GM21526 (cell line): ENCODE results near the gene TMEM238.

Experiments used
- ATAC-seq: cut with Tn5 transposase; IDR thresholded peaks from one replicate; pipeline ENCODE4 v1.9.1; 2021; ENCODE audit warnings: moderate library complexity; ENCODE audit not compliant: unreplicated experiment, low FRiP score

Gene TMEM238

DNA sequence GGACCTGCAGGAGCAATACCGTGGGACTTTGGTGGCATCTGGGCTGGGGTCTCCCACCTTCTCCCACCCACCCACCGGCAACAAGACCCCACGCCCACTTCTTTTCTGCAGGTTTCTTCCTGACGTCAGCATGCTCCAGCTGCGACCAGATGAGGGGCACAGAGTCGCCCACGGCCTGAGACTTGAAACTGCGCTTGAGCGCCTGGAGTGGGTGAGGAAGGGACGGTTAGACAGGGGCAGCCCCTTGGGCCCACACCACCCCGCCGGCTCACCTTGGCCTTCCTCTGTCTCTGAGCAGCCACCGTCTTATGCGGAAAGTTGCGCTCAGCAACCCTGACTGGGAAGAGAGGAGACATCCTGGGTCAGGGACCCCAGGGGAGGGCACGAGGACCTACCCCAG is 23.2 kb downstream of the TMEM238 start:
- ATAC-seq = no peak

DNA sequence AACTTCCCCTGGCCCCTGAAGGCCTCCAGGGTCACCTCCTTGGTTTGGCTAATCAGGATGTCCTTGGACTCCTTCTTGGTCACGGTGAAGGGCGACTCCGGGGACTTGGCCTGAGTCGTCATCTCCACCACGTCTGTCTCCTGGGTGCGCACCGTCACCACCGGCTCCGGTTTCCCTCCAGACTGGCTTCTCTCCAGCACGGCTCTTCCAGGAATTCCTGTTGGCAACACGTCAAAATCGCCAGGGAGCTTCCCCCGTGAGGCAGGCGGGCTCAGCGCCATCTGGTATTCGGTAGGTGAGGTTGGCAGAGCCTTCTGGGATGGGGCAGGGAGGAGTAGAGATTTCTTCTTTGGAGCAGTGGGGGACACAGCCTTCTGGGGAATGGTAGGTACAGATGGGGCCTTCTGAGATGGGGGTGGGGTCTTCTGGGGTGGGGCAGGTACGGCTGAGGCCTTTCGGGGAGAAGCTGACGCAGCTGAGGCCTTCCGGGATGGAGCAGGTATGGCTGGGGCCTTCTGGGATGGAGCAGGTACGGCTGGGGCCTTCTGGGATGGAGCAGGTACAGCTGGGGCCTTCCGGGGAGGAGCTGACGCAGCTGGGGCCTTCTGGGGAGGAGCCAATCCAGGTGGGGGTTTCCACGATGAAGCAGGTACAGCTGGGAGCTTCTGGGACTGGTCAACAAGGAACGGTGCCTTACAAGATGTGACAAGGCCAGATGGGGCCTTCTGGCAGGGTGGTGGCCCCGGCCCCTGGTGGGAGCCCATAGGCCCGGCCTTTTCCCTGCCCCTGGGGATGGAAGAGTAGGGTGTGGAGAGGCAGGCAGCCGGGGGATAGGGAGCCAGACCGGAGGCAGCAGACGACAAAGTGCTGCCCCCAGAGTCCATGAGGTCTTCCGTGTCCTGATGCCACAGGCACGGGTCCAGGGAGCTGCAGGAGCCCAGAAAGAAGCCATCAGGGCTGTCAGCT is 24.9 kb downstream of the TMEM238 start:
- ATAC-seq = no peak

DNA sequence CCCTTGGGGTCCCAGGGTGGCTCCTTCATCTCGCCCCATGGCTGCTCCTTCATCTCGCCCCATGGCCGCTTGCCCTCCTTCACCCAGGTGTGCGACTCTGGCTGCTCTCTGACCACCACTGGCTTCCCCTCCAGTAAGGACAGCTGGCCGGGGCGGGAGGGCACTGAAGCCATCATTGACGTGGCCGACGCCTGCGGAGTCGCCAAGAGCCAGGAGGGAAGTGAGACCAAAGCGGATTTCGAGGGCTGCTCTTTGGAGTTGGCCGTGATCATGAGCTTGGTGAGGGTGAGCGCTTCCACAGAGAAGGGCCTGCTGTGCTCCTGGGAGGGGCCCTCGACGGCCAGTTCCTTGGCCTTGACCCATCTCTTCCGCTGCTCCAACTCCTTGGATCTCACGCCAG is 25.6 kb downstream of the TMEM238 start:
- no peak for ATAC-seq

DNA sequence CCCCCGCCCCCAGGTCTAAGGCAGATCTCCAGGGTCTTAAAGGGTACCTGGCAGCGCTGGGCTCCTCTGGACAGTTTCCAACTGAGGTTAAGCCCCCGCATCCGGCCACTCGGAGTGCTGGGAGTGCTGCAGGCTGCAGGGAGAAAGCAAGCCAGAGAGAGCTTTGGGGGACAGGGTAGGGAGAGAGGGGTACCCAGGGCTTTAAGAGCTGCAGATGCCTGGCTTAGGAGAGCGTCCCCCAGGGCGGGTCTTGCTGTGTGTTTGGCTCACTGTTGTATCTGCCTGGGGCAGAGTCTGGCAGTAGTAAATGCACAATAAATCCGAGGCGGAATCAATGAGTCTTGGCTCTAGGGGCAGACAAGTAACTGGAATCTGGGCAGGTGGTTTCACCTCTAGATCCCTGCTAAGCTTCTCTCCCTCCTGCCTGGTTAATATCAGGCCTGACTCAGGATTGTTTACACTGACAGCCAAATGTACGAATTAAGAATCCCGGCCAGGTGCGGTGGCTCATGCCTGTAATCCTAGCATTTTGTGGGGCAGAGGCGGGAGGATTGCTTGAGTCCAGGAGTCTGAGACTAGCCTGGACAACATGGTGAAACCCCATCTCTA is 28.8 kb downstream of the TMEM238 start:
- ATAC-seq = no peak

DNA sequence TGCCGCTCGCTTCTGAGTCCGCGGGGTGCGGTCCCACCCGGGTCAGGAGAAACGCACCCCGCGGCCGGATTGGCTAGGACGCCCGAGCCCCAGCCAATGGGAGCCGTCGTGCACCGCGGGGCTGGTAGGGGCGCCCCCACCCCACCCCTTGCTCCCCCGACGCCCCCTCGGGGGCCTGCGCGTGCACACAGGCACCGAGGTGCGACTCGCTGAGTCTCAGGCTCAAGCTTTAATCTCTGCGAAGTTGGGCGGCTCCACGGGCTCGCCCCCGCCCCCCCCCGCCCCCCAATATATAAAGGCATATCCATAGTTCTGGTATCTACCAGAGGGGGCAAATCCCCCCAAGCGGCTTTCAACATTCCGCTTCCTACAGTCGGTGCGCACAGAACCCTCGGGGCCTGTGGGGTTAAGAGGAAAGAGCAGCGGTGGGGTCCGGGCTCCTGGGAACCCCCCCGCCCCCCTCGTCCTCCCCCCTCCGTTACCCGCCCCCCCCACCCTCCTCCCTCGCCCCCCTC is 29.3 kb downstream of the TMEM238 start, which contains the start of gene COX6B2:
Gene COX6B2 (minus strand): TSS at position 22 of the 515 bp plus-strand sequence. CDS start 198 bp downstream, outside the sequence.
- no peak for ATAC-seq

DNA sequence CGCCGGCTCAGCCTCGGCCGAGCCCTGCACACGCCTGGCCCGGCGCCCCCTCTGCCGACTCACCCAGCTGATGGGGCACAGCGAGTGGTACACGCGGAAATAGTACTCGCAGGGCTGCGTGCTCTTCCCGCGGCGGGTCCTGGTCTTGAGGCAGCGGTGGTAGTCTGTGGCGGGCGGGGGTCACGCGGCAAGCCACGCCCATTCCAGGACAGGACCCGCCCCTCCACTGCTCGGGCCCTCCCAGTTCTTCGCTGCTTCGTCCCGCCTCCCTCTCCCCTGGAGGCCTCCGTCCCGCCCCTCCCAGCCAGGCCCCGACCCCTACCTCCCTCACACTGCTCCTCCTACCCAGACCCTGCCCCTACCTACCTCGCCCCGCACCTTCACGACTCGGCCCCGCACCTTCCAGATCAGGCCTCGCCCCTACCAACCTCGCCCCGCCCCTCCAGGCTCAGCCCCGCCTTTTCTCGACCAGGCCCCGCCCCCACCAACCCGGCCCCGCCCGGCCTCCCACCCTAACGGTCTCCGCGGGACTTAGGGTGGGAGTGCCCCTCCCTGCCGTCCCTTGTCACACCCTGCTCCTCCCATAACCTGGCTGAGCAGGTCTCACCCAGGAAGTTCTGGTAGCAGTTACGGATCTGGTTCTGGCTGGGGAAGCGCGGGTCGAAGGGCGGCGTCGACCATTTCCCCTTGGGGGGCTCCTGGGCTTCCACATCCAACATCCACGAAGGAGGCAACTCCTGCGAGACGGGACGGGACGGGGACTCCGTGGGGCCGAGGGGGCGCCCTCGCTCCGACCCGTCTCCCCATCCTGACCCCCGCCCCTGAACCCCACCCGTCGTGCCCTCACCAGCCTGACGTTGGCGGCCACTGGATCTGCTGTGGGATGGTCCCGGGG is 30.0 kb downstream of the TMEM238 start:
- ATAC-seq = no peak

DNA sequence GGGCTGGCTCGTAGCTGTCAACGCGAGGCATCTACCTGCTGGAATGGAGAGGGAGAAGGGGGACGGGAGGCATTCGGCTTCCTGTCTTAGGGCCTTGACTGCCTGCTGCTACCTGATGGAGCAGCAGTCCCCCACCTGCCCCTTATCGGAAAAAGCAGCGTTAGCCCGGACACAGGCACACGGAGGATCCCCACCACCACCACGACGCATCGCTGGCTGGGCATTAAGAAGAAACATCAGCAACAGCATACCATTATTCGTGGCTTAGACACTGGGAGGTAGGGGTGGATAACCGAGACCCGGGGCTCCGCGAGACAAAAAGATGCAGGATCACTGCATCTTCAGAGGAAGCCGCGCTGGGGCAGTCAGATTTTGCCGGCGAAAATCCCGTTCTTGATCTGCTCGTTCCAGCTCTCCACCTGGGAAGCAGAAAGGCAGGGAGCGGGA is 30.7 kb downstream of the TMEM238 start:
- ATAC-seq = no peak

DNA sequence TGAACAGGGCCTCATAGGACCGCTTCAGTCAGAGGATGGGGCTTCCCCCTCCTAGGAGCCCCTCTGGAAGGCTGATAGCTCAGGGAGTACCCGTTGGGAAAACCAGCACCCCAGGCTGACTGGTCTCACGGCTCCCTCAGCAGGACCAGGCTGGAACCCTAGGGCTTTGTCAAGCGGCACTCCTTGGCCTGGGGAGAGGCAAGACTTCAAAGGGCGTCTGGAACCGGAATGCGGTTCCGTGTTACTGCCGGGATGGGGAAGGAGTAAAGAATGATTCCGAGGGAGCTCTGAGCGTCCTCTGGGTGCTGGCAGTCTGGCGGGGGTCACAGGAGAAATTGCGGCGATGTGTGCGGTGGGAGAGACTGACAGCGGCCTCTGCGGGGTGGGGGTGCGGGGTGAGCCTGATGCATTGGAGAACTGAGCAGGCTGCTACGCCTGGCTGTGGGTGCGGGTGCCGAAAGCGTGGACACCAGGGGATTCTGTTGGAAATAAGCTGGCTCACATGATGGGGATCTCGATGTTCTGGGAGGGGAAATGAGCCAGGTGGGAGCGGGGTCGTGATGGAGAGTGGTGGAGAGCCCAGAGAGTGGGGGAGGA is 31.4 kb downstream of the TMEM238 start:
- no peak for ATAC-seq

DNA sequence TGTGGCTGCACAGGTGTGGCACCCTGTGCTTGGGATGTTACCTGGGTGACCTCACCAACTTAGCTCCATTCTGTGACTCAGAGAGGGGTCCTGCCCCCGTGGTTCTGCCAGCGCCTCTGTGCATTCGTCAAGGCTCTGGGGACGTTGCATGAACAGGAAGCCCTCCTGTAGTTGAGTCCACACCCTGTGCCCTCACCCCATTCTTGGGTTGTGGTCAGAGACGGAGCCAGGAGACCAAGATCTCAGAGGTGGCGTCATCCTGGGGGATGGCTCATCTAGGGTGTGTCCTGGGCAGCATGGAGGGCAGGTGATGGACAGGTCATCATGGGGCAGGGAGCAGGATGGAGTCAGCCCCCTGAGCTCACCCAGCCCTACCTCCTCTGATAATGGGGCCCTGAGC is 32.1 kb downstream of the TMEM238 start:
- ATAC-seq = no peak

DNA sequence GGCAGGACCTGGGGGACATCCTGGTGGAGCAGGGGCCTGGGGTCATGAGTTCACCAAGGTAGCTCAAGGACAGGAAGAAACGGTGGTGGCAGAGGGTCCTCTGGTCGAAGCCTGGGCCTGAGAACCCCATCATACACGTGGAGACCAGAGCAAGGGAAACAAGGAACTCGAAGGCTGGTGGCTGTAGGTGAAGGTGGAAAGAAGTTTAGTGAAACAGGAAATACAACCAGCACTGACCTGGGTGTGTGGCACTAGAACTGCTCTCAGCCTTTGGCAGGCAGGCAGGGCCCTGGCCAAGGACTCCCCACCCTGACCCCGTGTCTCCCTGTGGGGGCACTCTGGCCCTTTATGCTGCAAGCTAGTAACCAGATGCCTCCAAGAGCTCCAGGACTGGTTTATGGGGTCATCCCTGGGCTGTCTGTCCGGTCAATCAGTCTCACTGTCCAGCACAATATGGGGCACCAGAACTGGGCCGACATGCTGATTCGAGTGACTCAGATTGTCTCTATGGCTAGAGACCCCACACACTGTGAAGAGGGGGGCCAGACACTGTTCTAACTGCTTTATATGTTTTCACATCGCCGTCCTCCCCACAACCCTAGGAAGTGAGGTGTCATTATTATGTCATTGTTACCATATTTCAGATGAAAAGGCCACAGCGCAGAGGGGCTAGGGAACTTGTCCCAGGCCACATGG is 33.3 kb downstream of the TMEM238 start:
- no peak for ATAC-seq

DNA sequence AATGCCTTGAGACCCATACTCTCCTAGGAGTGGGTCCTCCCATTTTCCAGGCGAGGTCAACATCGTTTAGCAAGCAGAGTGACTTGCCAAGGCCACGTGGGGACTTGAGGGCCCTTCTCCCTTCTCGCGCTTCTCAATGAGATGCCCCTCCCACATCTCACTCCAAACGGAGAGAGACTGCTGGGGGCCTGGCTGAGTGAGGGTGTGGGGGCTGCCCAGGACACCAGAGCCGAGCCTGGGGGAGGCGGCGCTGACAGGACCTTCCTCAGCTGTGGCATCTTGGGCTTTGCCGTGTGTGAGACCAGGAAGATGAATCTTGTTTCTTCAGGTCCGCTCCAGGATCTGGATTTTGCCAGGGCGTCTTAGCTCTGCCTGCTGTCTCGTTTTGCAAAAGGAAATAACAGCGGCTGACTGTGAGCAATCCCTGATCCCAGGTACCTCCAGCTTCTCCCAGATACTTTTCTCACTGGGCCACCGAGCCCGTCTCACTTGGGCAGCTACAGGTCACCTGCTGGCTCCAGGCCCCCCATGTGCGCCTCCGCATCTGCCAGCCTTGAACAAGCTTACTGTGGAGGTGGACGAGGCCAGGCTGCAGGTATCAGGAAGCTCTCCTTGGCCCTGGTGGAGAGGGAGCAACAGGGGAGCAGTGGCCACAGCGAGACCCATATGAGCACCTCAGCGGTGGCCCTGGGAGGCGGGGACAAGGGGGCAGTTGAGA is 35.6 kb downstream of the TMEM238 start:
- no peak for ATAC-seq

DNA sequence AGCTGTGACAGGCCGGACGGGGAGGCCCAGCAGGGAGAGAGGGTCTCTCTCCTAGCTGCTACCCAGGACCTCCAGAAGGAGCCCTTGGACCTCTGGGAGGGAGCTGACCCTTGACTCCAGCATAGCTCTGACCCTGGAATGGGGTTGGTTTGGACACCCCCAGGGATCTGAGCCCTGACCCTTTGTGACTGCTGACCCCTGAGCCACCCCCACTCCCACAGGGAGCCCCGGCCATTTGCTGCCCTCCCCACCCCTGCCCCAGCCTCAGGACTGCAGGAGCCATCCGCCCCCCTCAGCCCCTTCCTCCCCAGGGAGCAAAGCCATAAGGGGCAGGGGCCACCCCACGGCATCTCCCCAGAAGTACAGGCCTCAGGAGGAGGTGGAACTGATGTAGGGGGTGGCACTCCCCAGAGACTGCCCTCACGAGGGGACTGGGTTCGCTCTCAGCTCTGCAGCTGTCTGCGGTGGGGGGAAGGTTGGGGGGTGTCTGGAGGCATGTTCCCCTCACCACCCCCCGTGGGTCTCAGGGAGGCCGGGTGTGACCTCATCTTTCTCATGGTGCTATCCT is 36.6 kb downstream of the TMEM238 start:
- no peak for ATAC-seq

DNA sequence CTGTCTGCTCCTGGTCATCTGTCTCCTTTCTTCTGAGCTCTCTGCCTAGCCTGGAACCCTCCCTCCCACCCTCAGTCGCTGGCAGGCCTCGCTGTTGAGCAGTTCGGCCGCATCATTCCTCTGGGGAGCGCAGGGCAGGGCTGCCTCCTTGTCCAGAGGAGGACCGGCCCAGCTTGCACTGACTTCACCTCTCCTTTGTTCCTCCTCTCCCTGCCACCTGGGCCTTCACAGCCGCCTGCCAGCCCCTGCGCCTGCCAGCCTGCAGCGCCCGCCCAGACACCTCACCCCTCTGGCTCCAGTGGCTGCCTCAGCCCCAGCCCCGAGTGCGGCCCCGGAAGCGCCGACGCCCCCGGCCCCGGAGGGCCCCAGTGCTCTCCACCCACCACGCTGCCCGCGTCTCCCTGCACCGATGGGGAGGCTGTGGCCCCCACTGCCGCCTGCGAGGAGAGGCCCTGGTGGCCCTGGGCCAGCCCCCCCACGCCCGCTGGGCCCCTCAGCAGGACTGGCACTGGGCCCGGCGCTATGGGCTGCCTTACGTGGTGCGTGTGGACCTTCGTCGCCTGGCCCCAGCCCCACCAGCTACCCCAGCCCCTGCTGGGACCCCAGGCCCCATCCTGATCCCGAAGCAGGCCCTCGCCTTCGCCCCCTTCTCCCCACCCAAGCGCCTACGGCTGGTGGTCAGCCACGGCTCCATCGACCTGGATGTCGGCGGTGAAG is 37.2 kb downstream of the TMEM238 start:
- no peak for ATAC-seq

DNA sequence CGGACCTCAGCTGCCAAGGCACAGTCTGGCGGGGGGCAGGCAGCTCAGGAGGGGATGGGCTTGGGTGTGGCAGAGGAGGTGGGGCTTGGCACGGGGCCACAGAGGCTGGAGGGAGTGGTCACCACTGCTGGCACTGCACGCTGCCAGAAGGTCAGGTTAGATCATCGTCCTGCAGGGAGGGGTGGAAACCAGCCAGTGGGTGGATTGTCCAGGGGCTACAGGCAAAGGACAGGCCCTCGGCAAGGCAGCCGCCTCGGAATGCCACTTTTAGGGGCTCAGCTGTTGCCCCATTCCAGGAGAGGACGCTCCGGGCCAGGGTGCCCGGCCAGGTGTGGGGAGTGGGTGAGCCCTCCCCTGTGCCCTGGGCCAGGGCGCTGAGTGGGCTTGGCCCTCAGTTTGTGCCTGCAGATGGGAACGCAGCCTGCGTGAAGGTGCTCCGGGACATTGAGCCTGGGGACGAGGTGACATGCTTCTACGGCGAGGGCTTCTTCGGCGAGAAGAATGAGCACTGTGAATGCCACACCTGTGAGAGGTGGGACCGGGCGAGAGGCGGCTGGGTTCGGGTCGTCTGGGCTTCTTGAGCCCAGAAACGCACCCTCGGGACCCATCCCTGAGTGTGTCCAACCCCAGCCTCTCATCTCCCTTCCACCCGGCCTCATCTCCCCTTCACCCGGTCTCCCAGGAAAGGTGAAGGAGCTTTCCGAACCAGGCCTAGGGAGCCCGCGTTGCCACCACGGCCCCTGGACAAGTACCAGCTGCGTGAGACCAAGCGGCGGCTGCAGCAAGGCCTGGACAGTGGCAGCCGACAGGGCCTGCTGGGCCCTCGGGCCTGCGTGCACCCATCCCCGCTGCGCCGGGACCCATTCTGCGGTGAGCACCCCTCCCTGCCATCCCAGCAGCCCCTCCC is 38.0 kb downstream of the TMEM238 start:
- no peak for ATAC-seq

DNA sequence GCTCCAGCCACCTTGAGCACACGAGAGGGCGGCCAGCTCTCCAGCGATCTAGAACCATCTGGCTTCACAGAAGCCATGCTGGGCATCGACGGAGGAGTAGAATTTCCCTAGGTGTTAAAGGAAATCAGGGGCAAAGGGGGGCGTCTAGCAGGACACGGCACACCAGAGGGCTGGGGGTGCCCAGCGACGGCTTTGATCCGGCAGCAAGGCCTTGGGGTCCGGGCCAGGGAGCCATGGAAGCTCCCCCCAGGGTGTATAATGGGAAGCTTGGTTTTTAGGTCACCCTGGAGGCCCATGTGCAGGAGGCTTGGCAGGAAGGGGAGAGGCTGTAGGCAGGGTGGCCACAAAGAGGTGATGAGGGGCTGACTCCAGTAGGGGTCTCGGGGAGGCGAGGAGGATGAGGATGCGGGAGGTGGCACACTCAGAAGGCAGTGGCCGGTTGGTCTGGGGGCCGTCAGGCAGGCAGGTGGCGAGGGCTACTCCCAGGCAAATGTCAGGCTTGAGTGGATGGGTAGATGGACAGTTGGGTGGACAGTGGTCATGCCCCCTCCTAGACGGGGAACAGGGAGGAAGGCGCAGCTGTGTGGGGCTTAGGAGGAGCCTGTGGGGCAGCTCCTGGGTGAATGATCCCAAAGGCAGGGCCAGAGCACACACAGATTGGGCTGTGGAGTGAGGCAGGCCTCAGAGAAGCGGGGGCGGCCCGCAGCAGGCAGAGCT is 38.8 kb downstream of the TMEM238 start:
- no peak for ATAC-seq

DNA sequence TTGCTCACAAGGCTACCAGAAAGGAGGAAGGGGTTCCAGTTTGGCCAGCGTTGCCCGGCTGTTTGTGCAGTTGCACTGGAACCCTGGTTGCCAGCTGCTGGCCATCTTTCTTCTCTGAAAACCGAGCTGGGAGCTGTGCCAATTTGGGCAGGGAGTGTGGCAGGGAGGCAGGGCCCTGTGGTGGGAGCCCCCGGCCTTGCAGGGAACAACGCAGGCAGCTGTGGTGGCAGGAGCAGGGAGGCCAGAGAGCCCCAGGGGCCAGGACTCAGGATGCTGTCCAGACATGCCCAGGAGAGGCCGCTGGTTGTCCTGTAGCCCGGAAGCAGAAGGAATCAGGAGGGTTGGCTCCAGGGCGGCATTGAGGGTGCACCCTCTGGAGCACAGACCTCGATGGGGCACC is 39.6 kb downstream of the TMEM238 start:
- ATAC-seq = no peak
